Measurements from ENCODE around the gene CCNJ. TPM values are rescaled to one million over a fixed set of nuclear protein-coding genes. Genes with fewer than 3 reads are reported as not detected.
A peak's percentile ranks its signal among the peaks of the same experiment; 100 is the strongest.

CCNJ gene
- total RNA-seq, 1 donor from 2014 or later = 67.1 TPM

DNA sequence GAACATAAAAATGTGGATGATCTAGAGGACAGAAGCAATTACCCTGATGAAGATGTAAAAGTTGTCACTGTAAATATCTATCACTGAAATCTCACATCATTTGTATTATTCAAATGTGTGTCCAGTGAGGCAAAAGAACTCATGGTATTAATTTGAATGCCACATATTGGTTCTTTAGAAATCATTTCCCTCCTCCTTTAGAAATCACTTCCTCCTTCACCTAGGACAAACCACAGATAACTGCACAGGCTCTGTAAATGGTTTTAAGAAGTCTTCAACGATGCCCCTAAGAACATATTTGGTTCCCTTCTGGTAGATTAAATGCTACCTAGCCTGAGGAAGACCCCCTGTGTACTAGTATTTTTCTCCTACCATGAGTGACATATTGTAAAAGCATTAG is 53.6 kb downstream of the CCNJ start:
- Mint-ChIP-seq H3K27ac (ENCODE audit: unreplicated experiment) (no peak overlapping the region), H3K4me3 (ENCODE audit: unreplicated experiment) (no peak overlapping the region), H3K27me3 (ENCODE audit: unreplicated experiment) (peaks cover 2% of the 10 kb centered on the region), H3K36me3 (ENCODE audit: low read depth, unreplicated experiment) (no peaks in the 10 kb centered on the region), H3K4me1 (ENCODE audit: unreplicated experiment) (peaks cover 8% of the 10 kb centered on the region), H3K9me3 (ENCODE audit: unreplicated experiment) (no peaks in the 10 kb centered on the region)
- DNase-seq (ENCODE audit: low spot score) = no peak
- TF ChIP-seq CTCF (IDR thresholded peaks at IDR 0.05; ENCODE audit: unreplicated experiment) = no peak

DNA sequence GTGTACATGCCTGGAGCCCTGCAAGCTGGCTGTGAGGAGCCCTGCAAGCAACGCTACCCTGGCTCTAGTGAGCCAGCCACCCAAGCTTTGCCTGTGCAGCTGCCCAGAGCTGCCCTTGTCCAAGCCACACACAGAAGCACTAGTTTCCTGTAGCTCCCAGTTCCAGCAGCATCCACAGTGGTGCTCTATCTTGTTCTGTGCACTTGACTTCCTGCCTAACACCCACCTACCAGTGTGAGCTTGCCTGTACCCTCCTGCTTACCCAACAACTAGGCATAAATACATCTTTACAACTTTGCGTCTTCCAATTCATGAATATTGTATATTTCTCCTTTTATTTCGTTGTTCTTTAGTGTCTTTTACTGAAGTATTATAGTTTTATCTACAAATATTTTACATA is 54.5 kb downstream of the CCNJ start:
- Mint-ChIP-seq H3K4me3 (ENCODE audit: unreplicated experiment) (no peak overlapping the region), H3K36me3 (ENCODE audit: low read depth, unreplicated experiment) (no peaks in the 10 kb centered on the region), H3K27ac (ENCODE audit: unreplicated experiment) (no peak overlapping the region), H3K4me1 (ENCODE audit: unreplicated experiment) (peaks cover 8% of the 10 kb centered on the region), H3K9me3 (ENCODE audit: unreplicated experiment) (no peaks in the 10 kb centered on the region), H3K27me3 (ENCODE audit: unreplicated experiment) (no peaks in the 10 kb centered on the region)
- TF ChIP-seq CTCF (IDR thresholded peaks at IDR 0.05; ENCODE audit: unreplicated experiment) = no peak
- DNase-seq (ENCODE audit: low spot score) = no peak

GRCh38 chr10:96107623-96108038 is 64.2 kb downstream of the CCNJ start:
- no peak for DNase-seq (ENCODE audit: low spot score)

More at GRCh38 chr10:96107623-96108038, 64.2 kb downstream of the CCNJ start:
- no peaks in the 10 kb centered on the region for H3K9me3 Mint-ChIP-seq (ENCODE audit: unreplicated experiment)
- peaks cover 5% of the 10 kb centered on the region for H3K4me1 Mint-ChIP-seq (ENCODE audit: unreplicated experiment)
- no peak overlapping the region for H3K27ac Mint-ChIP-seq (ENCODE audit: unreplicated experiment)
- TF ChIP-seq CTCF (IDR thresholded peaks at IDR 0.05; ENCODE audit: unreplicated experiment) = no peak
- H3K36me3 Mint-ChIP-seq (ENCODE audit: low read depth, unreplicated experiment) = peaks cover 5% of the 10 kb centered on the region
- no peak overlapping the region for H3K4me3 Mint-ChIP-seq (ENCODE audit: unreplicated experiment)
- no peaks in the 10 kb centered on the region for H3K27me3 Mint-ChIP-seq (ENCODE audit: unreplicated experiment)

Small RNA genes within 50 kb of the gene (microRNA-seq; reads per million reads assigned to microRNA genes)
- gene MIR3157 (ENCODE audit: unreplicated experiment) = 22.5 reads per million, percentile 68 among the genes with 10 or more reads in this experiment

Other genes with a start within 250 kb of the CCNJ start
- gene CC2D2B, start 135.6 kb upstream of the CCNJ start, total RNA-seq (ENCODE audit: unreplicated experiment) = 2.1 TPM
- gene ZNF518A, start 86.7 kb downstream of the CCNJ start, total RNA-seq (ENCODE audit: unreplicated experiment) = 47.8 TPM
- not detected for gene BLNK, start 228.0 kb downstream of the CCNJ start, total RNA-seq (ENCODE audit: unreplicated experiment)

Measured in endothelial cell (in vitro differentiated cells).